Stomach (tissue), 4 donors: ENCODE data around the gene C3orf20.

ENCODE experiments used
- POLR2AphosphoS5 ChIP-seq, 3 donors: sonication (generic); formaldehyde crosslinking; IDR thresholded peaks; one replicate each; pipeline ENCODE4 v1.6.1; 2016; ENCODE audit warnings: antibody characterized with exemption in 3 of 3
- TF ChIP-seq, protein P1 (sequence below), 7 experiments: fragments of 450-650 bp in 4 of 7; fragments of 200-600 bp in 3 of 7; sonication (generic) in 3 of 7; IDR thresholded peaks; one replicate each; pipeline ENCODE4 v1.5.1; 2016 to 2019; ENCODE audit warnings: antibody characterized with exemption in 7 of 7, control low read depth in 2 of 7, mild to moderate bottlenecking in 1 of 7

- TF ChIP-seq, protein P1, sequence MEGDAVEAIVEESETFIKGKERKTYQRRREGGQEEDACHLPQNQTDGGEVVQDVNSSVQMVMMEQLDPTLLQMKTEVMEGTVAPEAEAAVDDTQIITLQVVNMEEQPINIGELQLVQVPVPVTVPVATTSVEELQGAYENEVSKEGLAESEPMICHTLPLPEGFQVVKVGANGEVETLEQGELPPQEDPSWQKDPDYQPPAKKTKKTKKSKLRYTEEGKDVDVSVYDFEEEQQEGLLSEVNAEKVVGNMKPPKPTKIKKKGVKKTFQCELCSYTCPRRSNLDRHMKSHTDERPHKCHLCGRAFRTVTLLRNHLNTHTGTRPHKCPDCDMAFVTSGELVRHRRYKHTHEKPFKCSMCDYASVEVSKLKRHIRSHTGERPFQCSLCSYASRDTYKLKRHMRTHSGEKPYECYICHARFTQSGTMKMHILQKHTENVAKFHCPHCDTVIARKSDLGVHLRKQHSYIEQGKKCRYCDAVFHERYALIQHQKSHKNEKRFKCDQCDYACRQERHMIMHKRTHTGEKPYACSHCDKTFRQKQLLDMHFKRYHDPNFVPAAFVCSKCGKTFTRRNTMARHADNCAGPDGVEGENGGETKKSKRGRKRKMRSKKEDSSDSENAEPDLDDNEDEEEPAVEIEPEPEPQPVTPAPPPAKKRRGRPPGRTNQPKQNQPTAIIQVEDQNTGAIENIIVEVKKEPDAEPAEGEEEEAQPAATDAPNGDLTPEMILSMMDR (IDR thresholded peaks at IDR 0.05): no peak
- no peak for TF ChIP-seq POLR2AphosphoS5 (IDR thresholded peaks at IDR 0.05)
Observed at GRCh38 chr3:14680716-14681115, 5.8 kb downstream of the C3orf20 start.
